HCT116 (cell line): ENCODE results near the gene PHF20. TPM values are rescaled to one million over a fixed set of nuclear protein-coding genes. Genes with fewer than 3 reads are reported as not detected.

Source experiments
- ATAC-seq: fragments of 200-7000 bp; cut with Tn5 transposase; 2 replicates; pipeline ENCODE4 v1.9.1; 2020; ENCODE audit warnings: mild to moderate bottlenecking, moderate library complexity
- BruUV-seq: library from RNA; stranded (reverse); fragments of 400-500 nt; replicated peaks from 2 replicates; lab custom pipeline; 2021; lab: Mats Ljungman, UMichigan
- CTCF ChIA-PET: fragments of 300-600 bp; sonication (Branson Sonifier 250); formaldehyde crosslinking; loops from one replicate; lab custom pipeline; 2021; ENCODE audit warnings: antibody characterized with exemption; lab: Charles Lee
- POLR2A ChIA-PET: fragments of 300-600, 350-600 bp; sonication (Branson Sonifier 250); formaldehyde crosslinking; loops from one replicate; lab custom pipeline; 2021; ENCODE audit warnings: antibody characterized with exemption; lab: Charles Lee
- RAD21 ChIA-PET, 2 experiments: fragments of 300-600 bp; sonication (Branson Sonifier 250); formaldehyde crosslinking; loops; one replicate each; lab custom pipeline; 2023; ENCODE audit warnings: low total read pairs in 2 of 2; ENCODE audit not compliant: uncharacterized antibody in 2 of 2, unreplicated experiment in 2 of 2, low non-redundant PET in 1 of 2; lab: Charles Lee
- DNase-seq: peaks from one replicate; pipeline ENCODE4 v3.0.0-alpha.2; 2010; ENCODE audit warnings: low read depth, low spot score
- H2AFZ ChIP-seq: fragments of 200-600 bp; shearing (Covaris generic), sonication (generic); 2 replicates; pipeline ENCODE4 v1.6.1; 2017; ENCODE audit warnings: low read depth, mixed run types, mixed read lengths, antibody characterized with exemption, low read length; ENCODE audit not compliant: poor library complexity, severe bottlenecking
- H3K27ac ChIP-seq: 2 replicates; pipeline ENCODE4 v1.5.1; 2012; ENCODE audit warnings: low read depth, low read length
- H3K27me3 ChIP-seq: fragments of 200-600 bp; sonication (generic); 2 replicates; pipeline ENCODE4 v1.6.1; 2016; ENCODE audit warnings: mixed run types, low read length, mixed read lengths; ENCODE audit not compliant: insufficient read depth
- H3K36me3 ChIP-seq, 2 experiments: fragments of 200-500 bp in 1 of 2; fragments of 200-600 bp in 1 of 2; sonication (Bioruptor generic) in 1 of 2; sonication (generic) in 1 of 2; 2 replicates each; pipeline versions ENCODE4 v1.5.1 to v1.6.1; 2014 to 2016; ENCODE audit warnings: low read length in 2 of 2, inconsistent platforms in 1 of 2, mixed read lengths in 1 of 2, mixed run types in 1 of 2; ENCODE audit not compliant: insufficient read depth in 2 of 2, control insufficient read depth in 1 of 2
- H3K4me1 ChIP-seq, 2 experiments: fragments of 200-600 bp in 1 of 2; sonication (generic) in 1 of 2; 2 replicates each; pipeline versions ENCODE4 v1.5.1 to v1.6.1; 2012 to 2017; ENCODE audit warnings: low read length in 2 of 2, inconsistent platforms in 1 of 2, mild to moderate bottlenecking in 1 of 2, mixed read lengths in 1 of 2, mixed run types in 1 of 2, moderate library complexity in 1 of 2; ENCODE audit not compliant: insufficient read depth in 2 of 2, control insufficient read depth in 1 of 2
- H3K4me2 ChIP-seq: fragments of 200-600 bp; sonication (generic); 2 replicates; pipeline ENCODE4 v1.6.1; 2017; ENCODE audit warnings: mixed run types, low read length, mixed read lengths
- H3K4me3 ChIP-seq, 2 experiments: fragments of 200-600 bp in 1 of 2; sonication (generic) in 1 of 2; replicated peaks in 1 of 2; 2 replicates each; pipeline ENCODE4 v1.5.1; 2011 to 2016; ENCODE audit warnings: low read length in 2 of 2, control low read depth in 1 of 2, low read depth in 1 of 2, mild to moderate bottlenecking in 1 of 2, mixed read lengths in 1 of 2, mixed run types in 1 of 2
- H3K79me2 ChIP-seq: fragments of 200-600 bp; sonication (generic); 2 replicates; pipeline ENCODE4 v1.6.1; 2017; ENCODE audit warnings: mild to moderate bottlenecking, mixed run types, low read length, moderate library complexity, mixed read lengths; ENCODE audit not compliant: insufficient read depth
- H3K9ac ChIP-seq: fragments of 200-600 bp; sonication (generic); 2 replicates; pipeline ENCODE4 v1.6.1; 2016; ENCODE audit warnings: low read length, mixed read lengths
- H3K9me2 ChIP-seq: fragments of 200-600 bp; sonication (generic), shearing (Covaris generic); 2 replicates; pipeline ENCODE4 v1.6.1; 2017; ENCODE audit warnings: mixed run types, mild to moderate bottlenecking, moderate library complexity; ENCODE audit not compliant: insufficient read depth
- H3K9me3 ChIP-seq, 2 experiments: fragments of 200-500 bp in 1 of 2; fragments of 200-600 bp in 1 of 2; sonication (Bioruptor generic) in 1 of 2; sonication (generic) in 1 of 2; 2 replicates each; pipeline ENCODE4 v1.6.1; 2014 to 2017; ENCODE audit warnings: low read length in 2 of 2, mixed read lengths in 2 of 2, inconsistent platforms in 1 of 2, low read depth in 1 of 2, mild to moderate bottlenecking in 1 of 2, mixed run types in 1 of 2, moderate library complexity in 1 of 2; ENCODE audit not compliant: control insufficient read depth in 1 of 2, insufficient read depth in 1 of 2
- H4K20me1 ChIP-seq: fragments of 200-600 bp; sonication (generic), shearing (Covaris generic); 2 replicates; pipeline ENCODE4 v1.6.1; 2017; ENCODE audit warnings: mixed run types, mild to moderate bottlenecking, moderate library complexity; ENCODE audit not compliant: insufficient read depth
- CEBPB ChIP-seq: IDR thresholded peaks from 2 replicates; pipeline ENCODE4 v1.6.1; 2012; ENCODE audit warnings: low read depth
- EGR1 ChIP-seq: IDR thresholded peaks from 2 replicates; pipeline ENCODE4 v1.6.1; 2012; ENCODE audit warnings: low read depth
- ELF1 ChIP-seq: IDR thresholded peaks from 2 replicates; pipeline ENCODE4 v1.6.1; 2012; ENCODE audit warnings: low read depth, borderline replicate concordance
- EZH2phosphoT487 ChIP-seq: fragments of 200-600 bp; IDR thresholded peaks from 2 replicates; pipeline ENCODE4 v1.6.1; 2018; ENCODE audit warnings: antibody characterized with exemption, borderline replicate concordance
- FOSL1 ChIP-seq: IDR thresholded peaks from 2 replicates; pipeline ENCODE4 v1.6.1; 2012; ENCODE audit warnings: low read depth
- JUND ChIP-seq: IDR thresholded peaks from 2 replicates; pipeline ENCODE4 v1.6.1; 2012
- POLR2A ChIP-seq: IDR thresholded peaks from 2 replicates; pipeline ENCODE4 v1.7.0; 2011; ENCODE audit warnings: borderline replicate concordance; ENCODE audit not compliant: insufficient read depth, insufficient read length; ENCODE audit errors: extremely low read depth
- POLR2AphosphoS5 ChIP-seq: IDR thresholded peaks from 2 replicates; pipeline ENCODE4 v1.6.1; 2011; ENCODE audit warnings: mild to moderate bottlenecking, low read depth, low read length, moderate library complexity
- RAD21 ChIP-seq: IDR thresholded peaks from 2 replicates; pipeline ENCODE4 v1.6.1; 2012; ENCODE audit warnings: low read depth, mild to moderate bottlenecking
- SIN3A ChIP-seq: IDR thresholded peaks from 2 replicates; pipeline ENCODE4 v1.6.1; 2012; ENCODE audit warnings: low read depth
- SP1 ChIP-seq: IDR thresholded peaks from 2 replicates; pipeline ENCODE4 v1.6.1; 2012; ENCODE audit warnings: low read depth
- TCF7L2 ChIP-seq: IDR thresholded peaks from 2 replicates; pipeline ENCODE4 v1.7.0; 2011; ENCODE audit warnings: borderline replicate concordance, inconsistent platforms; ENCODE audit not compliant: insufficient read depth, insufficient read length; ENCODE audit errors: extremely low read depth
- ZFX ChIP-seq: fragments of 450-650 bp; IDR thresholded peaks from 2 replicates; pipeline ENCODE4 v1.6.1; 2017
- intact Hi-C: fragments of 100-400 bp; cut with micrococcal nuclease; formaldehyde crosslinking; loops from 2 replicates; pipeline ENCODE4 v1.10.0; 2022
- total RNA-seq: library from RNA; stranded (reverse); gene quantifications from one replicate; pipeline ENCODE4 v1.2.1, GENCODE V29; 2021; ENCODE audit not compliant: unreplicated experiment
- TF ChIP-seq, protein P1 (sequence below), 3 experiments: fragments of 200-600 bp in 1 of 3; sonication (generic) in 1 of 3; IDR thresholded peaks in 2 of 3; conservative IDR thresholded peaks in 1 of 3; 2 replicates each; pipeline ENCODE4 v1.5.1; 2012 to 2017; ENCODE audit warnings: low read depth in 2 of 3, low read length in 2 of 3, antibody characterized with exemption in 1 of 3, borderline replicate concordance in 1 of 3, control low read depth in 1 of 3, mild to moderate bottlenecking in 1 of 3, mixed read lengths in 1 of 3, mixed run types in 1 of 3, moderate library complexity in 1 of 3; ENCODE audit not compliant: insufficient read depth in 1 of 3
- TF ChIP-seq, protein P2 (sequence below): IDR thresholded peaks from 2 replicates; pipeline ENCODE4 v1.6.1; 2012
- TF ChIP-seq, protein P3 (sequence below): IDR thresholded peaks from 2 replicates; pipeline ENCODE4 v1.6.1; 2012
- TF ChIP-seq, protein P4 (sequence below): IDR thresholded peaks from 2 replicates; pipeline ENCODE4 v1.6.1; 2012; ENCODE audit warnings: low read depth
- TF ChIP-seq, protein P5 (sequence below): IDR thresholded peaks from 2 replicates; pipeline ENCODE4 v1.6.1; 2011; ENCODE audit warnings: mild to moderate bottlenecking, low read length, moderate library complexity; ENCODE audit not compliant: insufficient replicate concordance; ENCODE audit errors: extremely low read depth

PHF20 gene
- total RNA-seq, 1 experiment from 2014 or later: 40.8 TPM

DNA sequence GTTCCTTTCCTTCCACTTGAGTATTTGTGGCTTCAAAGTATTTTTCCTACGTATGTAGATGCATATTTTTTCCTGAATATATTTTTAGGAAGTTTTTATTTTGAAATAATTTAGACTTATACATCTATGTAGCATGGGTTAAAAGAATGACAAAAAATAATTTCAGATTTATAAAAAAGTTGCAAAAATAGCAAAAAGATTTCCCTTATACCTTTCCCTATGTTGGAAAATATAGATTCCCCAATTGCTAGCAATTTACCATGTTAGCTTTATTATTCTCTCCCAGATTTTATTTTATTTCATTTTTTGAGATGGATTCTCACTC is 112.7 kb downstream of the PHF20 start (continued):
- TF ChIP-seq SIN3A (no peak), JUND (no peak), POLR2AphosphoS5 (no peak), EZH2phosphoT487 (no peak), TCF7L2 (no peak), RAD21 (no peak), CEBPB (no peak), ZFX (no peak), SP1 (no peak), FOSL1 (no peak)
- TF ChIP-seq, all 23 proteins: peak for 0

DNA sequence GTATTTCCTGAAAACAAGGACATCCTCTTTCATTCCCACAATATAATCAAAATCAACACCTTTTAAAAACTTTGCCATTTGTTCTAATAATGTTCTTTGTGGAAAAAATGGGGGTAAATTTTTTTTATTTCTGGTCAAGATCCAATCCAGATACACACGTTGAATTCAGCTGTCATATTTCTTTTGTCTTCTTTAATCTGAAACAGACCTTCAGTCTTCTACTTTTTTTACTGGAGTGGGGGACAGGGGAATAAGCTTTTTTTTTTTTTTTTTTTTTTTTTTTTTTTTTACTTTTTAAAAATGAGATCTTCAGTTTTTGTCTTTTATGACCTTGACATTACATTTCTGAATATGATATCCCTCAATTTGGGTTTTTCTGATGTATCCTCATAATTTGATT is 113.4 kb downstream of the PHF20 start:
- BruUV-seq: no TSS peak
- ChIA-PET POLR2A (interaction anchor here (5.5 kb wide), 1 partner anchor 144 kb away, joined by 44 read pairs; the partner anchor contains the start of gene RBM39), CTCF (interaction anchor here (1.0 to 3.2 kb wide), 4 partner anchors 11 to 419 kb away, joined by 3 to 10 read pairs (median 6); partner anchors contain the start of gene RBM39), RAD21 (no interaction called here)
- DNase-seq (no peak), ATAC-seq (no peak)
- H3K4me2 ChIP-seq: no peak overlapping the region
- H2AFZ ChIP-seq: no peak overlapping the region
- no peak overlapping the region for H3K9ac ChIP-seq
- H3K27me3 ChIP-seq: no peaks in the 10 kb centered on the region
- H3K27ac ChIP-seq: no peak overlapping the region
- no peaks in the 10 kb centered on the region for H4K20me1 ChIP-seq
- peaks cover 9 to 29% of the 10 kb centered on the region in 2 experiments for H3K4me1 ChIP-seq
- intact Hi-C loops: loop anchor here (2.0 kb wide), 2 partner anchors 142 to 372 kb away; partner anchors contain the start of gene RBM39
- no peaks in the 10 kb centered on the region for H3K36me3 ChIP-seq
- H3K79me2 ChIP-seq: no peaks in the 10 kb centered on the region; the same call in none of the 2 replicates
- no peaks in the 10 kb centered on the region for H3K9me3 ChIP-seq
- H3K9me2 ChIP-seq: no peaks in the 10 kb centered on the region
- H3K4me3 ChIP-seq: no peak overlapping the region
- TF ChIP-seq EGR1: no peak
- TF ChIP-seq, protein P1, sequence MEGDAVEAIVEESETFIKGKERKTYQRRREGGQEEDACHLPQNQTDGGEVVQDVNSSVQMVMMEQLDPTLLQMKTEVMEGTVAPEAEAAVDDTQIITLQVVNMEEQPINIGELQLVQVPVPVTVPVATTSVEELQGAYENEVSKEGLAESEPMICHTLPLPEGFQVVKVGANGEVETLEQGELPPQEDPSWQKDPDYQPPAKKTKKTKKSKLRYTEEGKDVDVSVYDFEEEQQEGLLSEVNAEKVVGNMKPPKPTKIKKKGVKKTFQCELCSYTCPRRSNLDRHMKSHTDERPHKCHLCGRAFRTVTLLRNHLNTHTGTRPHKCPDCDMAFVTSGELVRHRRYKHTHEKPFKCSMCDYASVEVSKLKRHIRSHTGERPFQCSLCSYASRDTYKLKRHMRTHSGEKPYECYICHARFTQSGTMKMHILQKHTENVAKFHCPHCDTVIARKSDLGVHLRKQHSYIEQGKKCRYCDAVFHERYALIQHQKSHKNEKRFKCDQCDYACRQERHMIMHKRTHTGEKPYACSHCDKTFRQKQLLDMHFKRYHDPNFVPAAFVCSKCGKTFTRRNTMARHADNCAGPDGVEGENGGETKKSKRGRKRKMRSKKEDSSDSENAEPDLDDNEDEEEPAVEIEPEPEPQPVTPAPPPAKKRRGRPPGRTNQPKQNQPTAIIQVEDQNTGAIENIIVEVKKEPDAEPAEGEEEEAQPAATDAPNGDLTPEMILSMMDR (IDR thresholded peaks at IDR 0.05 in 2 of 3, conservative IDR thresholded peaks at IDR 0.05 in 1 of 3; ENCODE audit: borderline replicate concordance in 1 of 3, insufficient read depth in 1 of 3, low read depth in 2 of 3, low read length in 2 of 3): no peak
- TF ChIP-seq, protein P2, sequence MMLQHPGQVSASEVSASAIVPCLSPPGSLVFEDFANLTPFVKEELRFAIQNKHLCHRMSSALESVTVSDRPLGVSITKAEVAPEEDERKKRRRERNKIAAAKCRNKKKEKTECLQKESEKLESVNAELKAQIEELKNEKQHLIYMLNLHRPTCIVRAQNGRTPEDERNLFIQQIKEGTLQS: no peak
- no peak for TF ChIP-seq POLR2A
- TF ChIP-seq ZFX: no peak
- TF ChIP-seq, protein P3, sequence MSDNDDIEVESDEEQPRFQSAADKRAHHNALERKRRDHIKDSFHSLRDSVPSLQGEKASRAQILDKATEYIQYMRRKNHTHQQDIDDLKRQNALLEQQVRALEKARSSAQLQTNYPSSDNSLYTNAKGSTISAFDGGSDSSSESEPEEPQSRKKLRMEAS: no peak
- TF ChIP-seq JUND: no peak
- TF ChIP-seq, protein P4, sequence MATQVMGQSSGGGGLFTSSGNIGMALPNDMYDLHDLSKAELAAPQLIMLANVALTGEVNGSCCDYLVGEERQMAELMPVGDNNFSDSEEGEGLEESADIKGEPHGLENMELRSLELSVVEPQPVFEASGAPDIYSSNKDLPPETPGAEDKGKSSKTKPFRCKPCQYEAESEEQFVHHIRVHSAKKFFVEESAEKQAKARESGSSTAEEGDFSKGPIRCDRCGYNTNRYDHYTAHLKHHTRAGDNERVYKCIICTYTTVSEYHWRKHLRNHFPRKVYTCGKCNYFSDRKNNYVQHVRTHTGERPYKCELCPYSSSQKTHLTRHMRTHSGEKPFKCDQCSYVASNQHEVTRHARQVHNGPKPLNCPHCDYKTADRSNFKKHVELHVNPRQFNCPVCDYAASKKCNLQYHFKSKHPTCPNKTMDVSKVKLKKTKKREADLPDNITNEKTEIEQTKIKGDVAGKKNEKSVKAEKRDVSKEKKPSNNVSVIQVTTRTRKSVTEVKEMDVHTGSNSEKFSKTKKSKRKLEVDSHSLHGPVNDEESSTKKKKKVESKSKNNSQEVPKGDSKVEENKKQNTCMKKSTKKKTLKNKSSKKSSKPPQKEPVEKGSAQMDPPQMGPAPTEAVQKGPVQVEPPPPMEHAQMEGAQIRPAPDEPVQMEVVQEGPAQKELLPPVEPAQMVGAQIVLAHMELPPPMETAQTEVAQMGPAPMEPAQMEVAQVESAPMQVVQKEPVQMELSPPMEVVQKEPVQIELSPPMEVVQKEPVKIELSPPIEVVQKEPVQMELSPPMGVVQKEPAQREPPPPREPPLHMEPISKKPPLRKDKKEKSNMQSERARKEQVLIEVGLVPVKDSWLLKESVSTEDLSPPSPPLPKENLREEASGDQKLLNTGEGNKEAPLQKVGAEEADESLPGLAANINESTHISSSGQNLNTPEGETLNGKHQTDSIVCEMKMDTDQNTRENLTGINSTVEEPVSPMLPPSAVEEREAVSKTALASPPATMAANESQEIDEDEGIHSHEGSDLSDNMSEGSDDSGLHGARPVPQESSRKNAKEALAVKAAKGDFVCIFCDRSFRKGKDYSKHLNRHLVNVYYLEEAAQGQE: no peak
- no peak for TF ChIP-seq SIN3A
- no peak for TF ChIP-seq RAD21
- TF ChIP-seq CEBPB: no peak
- TF ChIP-seq, protein P5, sequence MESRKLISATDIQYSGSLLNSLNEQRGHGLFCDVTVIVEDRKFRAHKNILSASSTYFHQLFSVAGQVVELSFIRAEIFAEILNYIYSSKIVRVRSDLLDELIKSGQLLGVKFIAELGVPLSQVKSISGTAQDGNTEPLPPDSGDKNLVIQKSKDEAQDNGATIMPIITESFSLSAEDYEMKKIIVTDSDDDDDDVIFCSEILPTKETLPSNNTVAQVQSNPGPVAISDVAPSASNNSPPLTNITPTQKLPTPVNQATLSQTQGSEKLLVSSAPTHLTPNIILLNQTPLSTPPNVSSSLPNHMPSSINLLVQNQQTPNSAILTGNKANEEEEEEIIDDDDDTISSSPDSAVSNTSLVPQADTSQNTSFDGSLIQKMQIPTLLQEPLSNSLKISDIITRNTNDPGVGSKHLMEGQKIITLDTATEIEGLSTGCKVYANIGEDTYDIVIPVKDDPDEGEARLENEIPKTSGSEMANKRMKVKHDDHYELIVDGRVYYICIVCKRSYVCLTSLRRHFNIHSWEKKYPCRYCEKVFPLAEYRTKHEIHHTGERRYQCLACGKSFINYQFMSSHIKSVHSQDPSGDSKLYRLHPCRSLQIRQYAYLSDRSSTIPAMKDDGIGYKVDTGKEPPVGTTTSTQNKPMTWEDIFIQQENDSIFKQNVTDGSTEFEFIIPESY: no peak
- no peak for TF ChIP-seq ELF1
- TF ChIP-seq EZH2phosphoT487: no peak
- no peak for TF ChIP-seq FOSL1
